ENCODE measurements around the gene QTRT2. TPM values are rescaled to one million over a fixed set of nuclear protein-coding genes. Genes with fewer than 3 reads are reported as not detected.

Gene QTRT2
- total RNA-seq, 1 experiment from 2014 or later, result 84.1 TPM

- Histone ChIP-seq H3K9me3 (ENCODE audit: control insufficient read depth, low read depth, low read length) (no peaks in the 10 kb centered on the region), H4K20me1 (ENCODE audit: control insufficient read depth, insufficient read depth, insufficient read length) (no peaks in the 10 kb centered on the region), H4K5ac (ENCODE audit: insufficient read length, low read depth, low read length) (no peak overlapping the region), H3K23me2 (ENCODE audit: insufficient read length, low read depth, low read length, poor library complexity, severe bottlenecking) (no peaks in the 10 kb centered on the region), H3K4me1 (ENCODE audit: insufficient read depth, low read length) (no peaks in the 10 kb centered on the region), H2AK5ac (ENCODE audit: insufficient read length, low read length) (no peak overlapping the region), H3K18ac (ENCODE audit: insufficient read length, low read depth, low read length) (no peak overlapping the region), H3K4ac (ENCODE audit: low read depth, low read length) (no peak overlapping the region), H2AFZ (ENCODE audit: low read length) (no peak overlapping the region), H3T11ph (ENCODE audit: low read length) (no peak overlapping the region), H2BK120ac (ENCODE audit: low read depth, low read length, poor library complexity, severe bottlenecking) (no peak overlapping the region), H2BK12ac (ENCODE audit: insufficient read length, low read depth, low read length) (no peak overlapping the region), H3K27me3 (ENCODE audit: insufficient read depth, low read length) (no peaks in the 10 kb centered on the region), H3K79me1 (ENCODE audit: insufficient read depth, low read depth, low read length, poor library complexity, severe bottlenecking) (no peaks in the 10 kb centered on the region), H3K79me2 (ENCODE audit: insufficient read depth, low read length) (no peaks in the 10 kb centered on the region), H3K4me2 (ENCODE audit: insufficient read depth, insufficient read length, low read length) (no peak overlapping the region), H2BK5ac (ENCODE audit: insufficient read length, low read length) (no peak overlapping the region), H3K23ac (ENCODE audit: insufficient read length, low read depth, low read length) (no peak overlapping the region), H4K91ac (ENCODE audit: insufficient read length, low read depth, low read length) (no peak overlapping the region), H2BK15ac (ENCODE audit: low read depth, low read length) (no peak overlapping the region), H3K9ac (ENCODE audit: extremely low read depth, insufficient read length, low read length) (no peak overlapping the region), H3K56ac (ENCODE audit: insufficient read length, low read depth, low read length) (no peak overlapping the region), H4K8ac (replicated peaks; ENCODE audit: insufficient read length, low read depth, low read length) (no peak overlapping the region), H2BK20ac (ENCODE audit: low read depth, low read length, poor library complexity, severe bottlenecking) (no peak overlapping the region), H3K14ac (ENCODE audit: insufficient read depth, low read length) (no peak overlapping the region), H3K27ac (ENCODE audit: insufficient read length, low read depth, low read length) (no peak overlapping the region)
- no peak overlapping the region for H3K4me3 Mint-ChIP-seq
- no peaks in the 10 kb centered on the region for H3K27me3 Mint-ChIP-seq (ENCODE audit: low read depth)
- H3K4me1 Mint-ChIP-seq, result peaks cover 17 to 21% of the 10 kb centered on the region in 2 experiments
- no peaks in the 10 kb centered on the region; a peak in 1 of 7 replicates for H3K36me3 Mint-ChIP-seq (ENCODE audit: insufficient read depth in 1 of 3, low read depth in 3 of 3)
- no peak overlapping the region for H3K27ac Mint-ChIP-seq
- no peak for TF ChIP-seq CTCF (conservative IDR thresholded peaks at IDR 0.05)
- WGBS (ENCODE audit: extremely low coverage, insufficient read length, low lambda C conversion rate), result no CpG with 5 or more reads among the region's 1 CpG
- DNase-seq, result no peak
- H3K9me3 Mint-ChIP-seq, result no peaks in the 10 kb centered on the region; a peak in 1 of 5 replicates
Observed at GRCh38 chr3:114033721-114034120, 22.8 kb upstream of the QTRT2 start.

Measured in H9 (cell line).